ENCODE results near the gene SLC25A26.
A peak's percentile ranks its signal among the peaks of the same experiment; 100 is the strongest.

The SLC25A26 gene

GRCh38 chr3:66427951-66428474 is 207.2 kb downstream of the SLC25A26 start:
- Histone ChIP-seq H3K9ac (ENCODE audit: low read length in 2 of 2) (peak overlapping the region in 1 of 2 donors; percentile 44), H3K4me1 (ENCODE audit: control insufficient read depth, insufficient read depth, low read length) (peaks cover 84% of the 10 kb centered on the region), H3K4me3 (ENCODE audit: low read length in 2 of 2) (no peak overlapping the region), H3K27me3 (ENCODE audit: control insufficient read depth in 1 of 2, insufficient read depth in 2 of 2, low read length in 2 of 2) (no peaks in the 10 kb centered on the region), H3K27ac (ENCODE audit: low read length) (peak overlapping the region; percentile 86), H3K36me3 (ENCODE audit: control insufficient read depth in 2 of 2, insufficient read depth in 2 of 2, low read length in 2 of 2) (peaks cover 0 to 2% of the 10 kb centered on the region in 2 donors), H3K9me3 (ENCODE audit: control insufficient read depth in 2 of 2, low read length in 2 of 2) (no peaks in the 10 kb centered on the region)
